Measurements from ENCODE around the gene TET2. TPM values are rescaled to one million over a fixed set of nuclear protein-coding genes. Genes with fewer than 3 reads are reported as not detected.
"Not testable (repeated sequence)": the region's sequence is repeated elsewhere in the genome, so short reads cannot be mapped to it uniquely, and the experiment has no call there.

Gene TET2
- total RNA-seq, 1 experiment from 2014 or later, result 7.0 TPM

DNA sequence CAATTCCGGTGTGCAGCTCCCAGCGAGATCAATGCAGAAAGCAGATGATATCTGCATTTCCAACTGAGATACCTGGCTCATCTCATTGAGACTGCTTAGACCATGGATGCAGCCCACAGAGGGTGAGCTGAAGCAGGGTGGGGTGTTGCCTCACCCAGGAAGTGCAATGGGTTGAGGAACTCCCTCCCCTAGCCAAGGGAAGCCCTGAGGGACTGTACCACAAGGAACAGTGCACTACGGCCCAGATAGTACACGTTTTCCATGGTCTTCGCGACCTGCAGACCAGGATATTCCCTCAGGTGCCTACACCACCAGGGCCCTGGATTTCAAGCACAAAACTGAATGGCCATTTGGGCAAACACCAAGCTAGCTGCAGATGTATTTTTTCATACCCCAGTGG, 150.0 kb downstream of the TET2 start:
- no peaks in the 10 kb centered on the region for H3K4me1 ChIP-seq (ENCODE audit: control insufficient read depth, insufficient read depth, low read length)
- no peaks in the 10 kb centered on the region for H3K9me3 ChIP-seq (ENCODE audit: control insufficient read depth, insufficient read depth, low read depth, low read length)
- TF ChIP-seq, protein P1, sequence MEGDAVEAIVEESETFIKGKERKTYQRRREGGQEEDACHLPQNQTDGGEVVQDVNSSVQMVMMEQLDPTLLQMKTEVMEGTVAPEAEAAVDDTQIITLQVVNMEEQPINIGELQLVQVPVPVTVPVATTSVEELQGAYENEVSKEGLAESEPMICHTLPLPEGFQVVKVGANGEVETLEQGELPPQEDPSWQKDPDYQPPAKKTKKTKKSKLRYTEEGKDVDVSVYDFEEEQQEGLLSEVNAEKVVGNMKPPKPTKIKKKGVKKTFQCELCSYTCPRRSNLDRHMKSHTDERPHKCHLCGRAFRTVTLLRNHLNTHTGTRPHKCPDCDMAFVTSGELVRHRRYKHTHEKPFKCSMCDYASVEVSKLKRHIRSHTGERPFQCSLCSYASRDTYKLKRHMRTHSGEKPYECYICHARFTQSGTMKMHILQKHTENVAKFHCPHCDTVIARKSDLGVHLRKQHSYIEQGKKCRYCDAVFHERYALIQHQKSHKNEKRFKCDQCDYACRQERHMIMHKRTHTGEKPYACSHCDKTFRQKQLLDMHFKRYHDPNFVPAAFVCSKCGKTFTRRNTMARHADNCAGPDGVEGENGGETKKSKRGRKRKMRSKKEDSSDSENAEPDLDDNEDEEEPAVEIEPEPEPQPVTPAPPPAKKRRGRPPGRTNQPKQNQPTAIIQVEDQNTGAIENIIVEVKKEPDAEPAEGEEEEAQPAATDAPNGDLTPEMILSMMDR (IDR thresholded peaks at IDR 0.05), result no peak
- TF ChIP-seq TCF7L2 (IDR thresholded peaks at IDR 0.05; ENCODE audit: low read depth, low read length) (no peak), SIN3A (IDR thresholded peaks at IDR 0.05; ENCODE audit: borderline replicate concordance, insufficient read depth, low read depth, low read length) (no peak), POLR2AphosphoS5 (IDR thresholded peaks at IDR 0.05; ENCODE audit: low read depth, low read length) (no peak)
- TF ChIP-seq, protein P2, sequence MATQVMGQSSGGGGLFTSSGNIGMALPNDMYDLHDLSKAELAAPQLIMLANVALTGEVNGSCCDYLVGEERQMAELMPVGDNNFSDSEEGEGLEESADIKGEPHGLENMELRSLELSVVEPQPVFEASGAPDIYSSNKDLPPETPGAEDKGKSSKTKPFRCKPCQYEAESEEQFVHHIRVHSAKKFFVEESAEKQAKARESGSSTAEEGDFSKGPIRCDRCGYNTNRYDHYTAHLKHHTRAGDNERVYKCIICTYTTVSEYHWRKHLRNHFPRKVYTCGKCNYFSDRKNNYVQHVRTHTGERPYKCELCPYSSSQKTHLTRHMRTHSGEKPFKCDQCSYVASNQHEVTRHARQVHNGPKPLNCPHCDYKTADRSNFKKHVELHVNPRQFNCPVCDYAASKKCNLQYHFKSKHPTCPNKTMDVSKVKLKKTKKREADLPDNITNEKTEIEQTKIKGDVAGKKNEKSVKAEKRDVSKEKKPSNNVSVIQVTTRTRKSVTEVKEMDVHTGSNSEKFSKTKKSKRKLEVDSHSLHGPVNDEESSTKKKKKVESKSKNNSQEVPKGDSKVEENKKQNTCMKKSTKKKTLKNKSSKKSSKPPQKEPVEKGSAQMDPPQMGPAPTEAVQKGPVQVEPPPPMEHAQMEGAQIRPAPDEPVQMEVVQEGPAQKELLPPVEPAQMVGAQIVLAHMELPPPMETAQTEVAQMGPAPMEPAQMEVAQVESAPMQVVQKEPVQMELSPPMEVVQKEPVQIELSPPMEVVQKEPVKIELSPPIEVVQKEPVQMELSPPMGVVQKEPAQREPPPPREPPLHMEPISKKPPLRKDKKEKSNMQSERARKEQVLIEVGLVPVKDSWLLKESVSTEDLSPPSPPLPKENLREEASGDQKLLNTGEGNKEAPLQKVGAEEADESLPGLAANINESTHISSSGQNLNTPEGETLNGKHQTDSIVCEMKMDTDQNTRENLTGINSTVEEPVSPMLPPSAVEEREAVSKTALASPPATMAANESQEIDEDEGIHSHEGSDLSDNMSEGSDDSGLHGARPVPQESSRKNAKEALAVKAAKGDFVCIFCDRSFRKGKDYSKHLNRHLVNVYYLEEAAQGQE (IDR thresholded peaks at IDR 0.05; ENCODE audit: insufficient read depth in 1 of 2, low read depth in 2 of 2, low read length in 1 of 2), result no peak
- POLR2A ChIA-PET, result no interaction called here
- no peaks in the 10 kb centered on the region for H3K36me3 ChIP-seq (ENCODE audit: control insufficient read depth, insufficient read depth, low read length)
- intact Hi-C loops (cut with micrococcal nuclease; ENCODE audit: unreplicated experiment), result no loop called here
- H3K4me3 ChIP-seq (ENCODE audit: low read depth in 2 of 2, low read length in 2 of 2), result no peak overlapping the region
- in situ Hi-C loops (cut with HindIII; ENCODE audit: low pct_unique_long_range_greater_than_20kb, low sequenced_read_pairs), result no loop called here
- H3K27me3 ChIP-seq (ENCODE audit: control insufficient read depth, insufficient read depth, low read length), result no peaks in the 10 kb centered on the region
- no peak overlapping the region for H3K27ac ChIP-seq (ENCODE audit: low read length)
- no TSS peak for BruUV-seq (replicated peaks)
- DNase-seq (ENCODE audit: low read depth, low spot score) (no peak), ATAC-seq (no peak)
- CTCF ChIA-PET, result no interaction called here

DNA sequence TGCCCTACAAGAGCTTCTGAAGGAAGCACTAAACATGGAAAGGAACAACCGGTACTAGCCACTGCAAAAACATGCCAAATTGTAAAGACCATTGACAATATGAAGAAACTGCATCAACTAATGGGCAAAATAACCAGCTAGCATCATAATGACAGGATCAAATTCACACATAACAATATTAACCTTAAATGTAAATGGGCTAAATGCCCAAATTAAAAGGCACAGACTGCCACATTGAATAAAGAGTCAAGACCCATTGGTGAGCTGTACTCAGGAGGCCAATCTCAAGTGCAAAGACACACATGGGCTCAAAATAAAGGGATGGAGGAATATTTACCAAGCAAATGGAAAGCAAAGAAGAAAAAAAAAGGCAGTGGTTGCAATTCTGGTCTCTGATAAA, 152.4 kb downstream of the TET2 start:
- H3K4me3 ChIP-seq (ENCODE audit: low read depth in 2 of 2, low read length in 2 of 2); H3K27ac ChIP-seq (ENCODE audit: low read length); ATAC-seq; H3K36me3 ChIP-seq (ENCODE audit: control insufficient read depth, insufficient read depth, low read length); intact Hi-C loops (cut with micrococcal nuclease; ENCODE audit: unreplicated experiment); POLR2A ChIA-PET; DNase-seq (ENCODE audit: low read depth, low spot score); in situ Hi-C loops (cut with HindIII; ENCODE audit: low pct_unique_long_range_greater_than_20kb, low sequenced_read_pairs); H3K27me3 ChIP-seq (ENCODE audit: control insufficient read depth, insufficient read depth, low read length); BruUV-seq (replicated peaks); H3K9me3 ChIP-seq (ENCODE audit: control insufficient read depth, insufficient read depth, low read depth, low read length); H3K4me1 ChIP-seq (ENCODE audit: control insufficient read depth, insufficient read depth, low read length); CTCF ChIA-PET: not testable (repeated sequence)

DNA sequence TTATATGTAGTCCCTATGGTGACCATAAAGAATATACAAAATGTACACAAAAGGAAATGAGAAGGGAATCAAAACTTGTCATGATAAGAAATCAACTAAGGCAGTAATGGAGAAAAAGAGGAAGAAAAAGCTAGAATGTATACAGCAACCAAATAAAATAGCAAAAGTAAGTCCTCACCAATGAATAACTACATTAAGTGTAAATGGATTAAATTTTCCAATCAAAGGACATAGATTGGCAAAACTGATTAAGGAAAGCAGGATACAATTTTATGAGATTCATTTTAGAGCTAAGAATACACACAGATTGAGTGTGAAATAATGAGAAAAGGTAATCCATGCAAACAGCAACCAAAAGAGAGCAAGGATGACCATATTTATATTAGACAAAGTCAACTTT, 157.4 kb downstream of the TET2 start:
- ATAC-seq (no peak), DNase-seq (ENCODE audit: low read depth, low spot score) (no peak)
- intact Hi-C loops (cut with micrococcal nuclease; ENCODE audit: unreplicated experiment) (no loop called here), in situ Hi-C loops (cut with HindIII; ENCODE audit: low pct_unique_long_range_greater_than_20kb, low sequenced_read_pairs) (no loop called here)
- H3K27ac ChIP-seq (ENCODE audit: low read length), result no peak overlapping the region
- H3K4me3 ChIP-seq (ENCODE audit: low read depth in 2 of 2, low read length in 2 of 2), result no peak overlapping the region
- no TSS peak for BruUV-seq (replicated peaks)
- ChIA-PET CTCF (no interaction called here), POLR2A (no interaction called here)
- no peaks in the 10 kb centered on the region for H3K27me3 ChIP-seq (ENCODE audit: control insufficient read depth, insufficient read depth, low read length)
- no peaks in the 10 kb centered on the region for H3K4me1 ChIP-seq (ENCODE audit: control insufficient read depth, insufficient read depth, low read length)
- H3K36me3 ChIP-seq (ENCODE audit: control insufficient read depth, insufficient read depth, low read length), result no peaks in the 10 kb centered on the region
- TF ChIP-seq SIN3A (IDR thresholded peaks at IDR 0.05; ENCODE audit: borderline replicate concordance, insufficient read depth, low read depth, low read length) (no peak), POLR2AphosphoS5 (IDR thresholded peaks at IDR 0.05; ENCODE audit: low read depth, low read length) (no peak)
- TF ChIP-seq, protein P2 (IDR thresholded peaks at IDR 0.05; ENCODE audit: insufficient read depth in 1 of 2, low read depth in 2 of 2, low read length in 1 of 2), result no peak
- TF ChIP-seq, protein P1 (IDR thresholded peaks at IDR 0.05), result no peak
- H3K9me3 ChIP-seq (ENCODE audit: control insufficient read depth, insufficient read depth, low read depth, low read length), result no peaks in the 10 kb centered on the region

Data from Panc1 (cell line).